GM18909 (cell line): ENCODE measurements around the gene CROT.

Experiments
- ATAC-seq: cut with Tn5 transposase; IDR thresholded peaks from one replicate; pipeline ENCODE4 v1.9.1; 2021; ENCODE audit warnings: mild to moderate bottlenecking; ENCODE audit not compliant: unreplicated experiment, poor library complexity

The CROT gene

DNA sequence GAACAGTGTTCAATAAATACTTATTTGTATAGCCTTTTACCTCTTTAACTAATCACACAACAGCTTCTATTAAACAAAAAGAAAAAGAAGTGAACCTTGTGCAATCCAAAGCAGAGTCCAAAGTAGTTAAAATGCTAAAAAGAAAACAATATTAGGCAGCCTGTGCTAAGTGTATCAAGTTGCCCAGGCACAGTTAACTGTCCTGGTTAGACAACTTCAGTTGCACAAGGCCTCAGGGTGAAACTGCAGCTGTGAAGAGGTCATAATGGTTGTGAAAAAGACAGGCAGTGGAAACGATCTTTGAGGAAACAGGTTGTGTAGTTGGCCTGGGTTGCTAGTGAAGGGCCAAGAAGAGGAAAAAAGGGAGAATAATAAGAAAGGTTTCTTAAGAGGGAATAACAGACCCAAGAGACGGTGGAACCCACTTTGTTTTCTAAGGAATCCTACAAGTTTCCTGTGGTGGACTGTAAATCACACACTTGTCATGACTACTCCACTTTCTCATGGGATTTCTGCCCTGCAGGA, 6.0 kb upstream of the CROT start:
- no peak for ATAC-seq

DNA sequence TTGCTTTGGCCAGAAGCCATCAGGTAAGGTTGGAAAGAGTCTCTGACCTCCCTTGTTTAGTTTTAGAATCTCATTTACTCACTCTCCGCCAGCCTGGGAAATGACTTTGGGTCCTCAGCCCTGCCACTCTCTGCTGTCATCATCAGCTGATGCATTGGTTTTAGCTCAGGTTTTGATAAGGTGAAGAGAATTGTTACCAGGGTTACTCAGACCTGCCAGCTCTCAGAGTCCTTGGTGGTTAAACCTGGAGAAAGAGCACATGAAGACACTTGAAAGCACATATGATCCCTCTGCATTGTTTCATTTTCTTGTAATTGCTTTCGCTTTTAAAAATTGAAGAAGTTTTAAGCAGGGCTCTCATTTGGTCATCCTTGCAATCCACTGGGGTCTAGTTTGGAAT, 4.0 kb upstream of the CROT start:
- no peak for ATAC-seq

DNA sequence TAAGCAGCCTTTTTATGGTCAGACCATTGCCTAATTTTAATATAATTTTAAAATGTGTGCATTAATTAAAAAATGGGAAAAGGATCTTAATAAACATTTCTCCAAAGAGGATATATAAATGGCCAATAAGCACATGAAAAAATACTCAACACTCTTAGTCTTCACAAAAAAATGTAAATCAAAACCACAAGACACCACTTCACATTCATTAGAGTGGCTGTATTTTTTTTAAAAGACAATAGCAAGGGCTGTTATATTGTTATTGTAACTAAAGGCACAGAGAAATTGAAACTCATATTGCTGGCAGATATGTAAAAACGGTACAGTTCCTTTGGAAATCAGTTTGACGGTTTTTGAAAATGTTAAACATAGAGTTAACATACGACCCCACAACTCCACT, 3.2 kb upstream of the CROT start:
- no peak for ATAC-seq

DNA sequence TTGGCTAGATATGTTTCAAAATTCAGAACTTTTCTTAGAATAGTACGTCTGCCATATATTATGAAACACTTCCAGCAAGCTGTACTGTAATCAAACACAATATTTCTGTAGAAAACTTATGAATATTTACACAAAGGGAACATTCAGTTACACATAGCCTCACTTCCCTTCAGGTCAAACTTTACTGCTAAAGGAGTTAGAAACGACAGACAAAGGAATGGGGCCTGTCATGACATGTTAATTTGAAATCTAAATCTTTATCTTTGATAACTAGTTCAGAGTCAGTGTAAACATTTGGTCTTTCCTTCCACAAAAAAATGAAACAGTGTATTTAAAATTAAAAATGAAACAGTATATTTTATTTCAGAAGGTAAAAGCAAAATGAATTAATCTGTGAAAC, 1.0 kb upstream of the CROT start:
- no peak for ATAC-seq

DNA sequence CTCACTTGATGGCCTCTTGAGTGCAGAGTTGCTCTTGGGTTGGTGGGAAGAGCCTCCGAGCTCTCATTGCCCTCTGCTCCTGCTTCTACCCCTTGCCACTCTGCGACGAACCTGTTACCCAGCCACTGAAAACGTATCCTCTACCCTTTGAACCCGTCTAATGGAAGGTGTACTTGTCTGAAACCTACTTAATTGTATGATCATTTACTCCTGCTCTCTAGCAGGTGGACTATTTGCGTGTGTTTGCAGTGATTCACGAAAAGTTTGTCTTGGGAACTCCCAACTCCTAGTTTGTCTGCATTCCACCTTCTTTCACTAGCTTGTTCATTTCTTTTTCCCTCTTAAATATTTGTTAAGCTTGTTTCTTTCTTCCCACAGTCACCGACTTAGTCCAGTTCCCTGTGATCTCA, 503 bp downstream of the CROT start:
- peak; percentile 2 for ATAC-seq

DNA sequence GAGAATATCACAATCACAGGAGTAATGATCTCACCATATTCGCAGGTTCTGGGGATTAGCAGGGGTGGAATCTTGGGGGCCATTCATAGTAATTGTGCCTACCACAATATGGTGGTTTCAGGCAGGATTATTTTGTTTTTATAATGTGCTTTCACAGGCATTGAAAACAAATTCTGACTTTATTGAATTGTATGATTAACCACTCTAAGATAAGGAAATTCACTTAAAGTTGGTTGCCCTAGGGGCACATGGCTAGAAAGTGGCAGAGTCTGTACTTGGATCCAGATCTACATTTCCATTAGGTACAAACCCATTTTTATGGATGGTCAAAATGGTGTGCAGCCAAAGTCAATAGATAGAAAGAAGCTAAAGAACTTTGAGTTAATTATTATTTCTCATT, 1.7 kb downstream of the CROT start:
- no peak for ATAC-seq

DNA sequence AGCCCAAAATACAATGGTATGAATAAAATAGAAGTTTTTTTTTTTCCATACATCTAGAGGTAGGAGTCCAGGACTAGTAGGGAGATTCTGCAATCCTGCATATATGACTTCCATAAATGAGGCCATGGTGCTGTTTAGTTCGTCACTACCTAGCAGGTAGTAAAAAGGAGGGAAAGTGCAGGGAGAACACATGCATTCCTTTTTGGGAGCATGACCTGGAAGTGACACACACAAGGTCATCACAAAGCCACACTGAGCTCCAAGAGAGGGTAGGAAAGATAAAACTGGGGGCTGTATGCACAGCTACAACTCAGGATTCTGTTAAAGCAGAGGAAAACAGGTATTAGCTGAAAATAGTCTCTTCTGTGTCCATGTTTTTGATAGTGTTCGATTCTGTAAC, 2.2 kb downstream of the CROT start:
- ATAC-seq, result no peak

DNA sequence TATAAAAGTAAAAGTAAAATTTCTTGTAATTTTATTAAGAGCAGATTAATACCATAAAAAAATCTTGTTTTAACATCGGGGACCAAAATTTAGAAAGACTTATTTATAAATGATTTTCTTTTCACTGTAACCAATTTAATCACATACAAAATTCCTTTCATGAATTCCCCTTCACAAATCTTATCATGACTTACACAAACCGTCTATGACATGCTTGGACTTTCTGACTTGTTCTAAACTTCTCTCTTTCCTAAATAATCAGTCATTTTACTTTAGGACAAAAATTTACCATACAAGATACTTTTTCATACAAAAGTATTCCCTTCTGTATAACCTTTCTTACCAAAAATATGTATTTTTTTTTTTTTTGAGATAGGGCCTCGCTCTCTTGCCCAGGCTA, 9.3 kb downstream of the CROT start:
- ATAC-seq, result no peak

DNA sequence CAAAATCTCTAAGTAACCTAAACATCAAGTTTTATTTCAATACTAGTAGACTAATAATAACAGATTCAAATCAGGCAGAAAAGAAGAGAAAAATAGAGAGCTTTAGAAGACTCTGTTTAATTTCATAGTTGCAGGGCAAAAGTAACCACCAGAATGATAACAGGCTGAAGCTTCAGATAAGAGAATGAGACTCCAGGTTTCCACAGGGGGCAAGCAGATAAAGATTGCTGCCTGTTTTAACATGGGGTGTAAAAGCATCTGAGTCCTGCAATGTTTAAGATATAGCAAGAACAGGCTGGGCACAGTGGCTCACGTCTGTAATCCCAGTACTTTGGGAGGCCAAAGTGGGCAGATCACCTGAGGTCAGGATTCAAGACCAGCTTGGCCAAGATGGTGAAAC, 11.0 kb downstream of the CROT start:
- no peak for ATAC-seq

DNA sequence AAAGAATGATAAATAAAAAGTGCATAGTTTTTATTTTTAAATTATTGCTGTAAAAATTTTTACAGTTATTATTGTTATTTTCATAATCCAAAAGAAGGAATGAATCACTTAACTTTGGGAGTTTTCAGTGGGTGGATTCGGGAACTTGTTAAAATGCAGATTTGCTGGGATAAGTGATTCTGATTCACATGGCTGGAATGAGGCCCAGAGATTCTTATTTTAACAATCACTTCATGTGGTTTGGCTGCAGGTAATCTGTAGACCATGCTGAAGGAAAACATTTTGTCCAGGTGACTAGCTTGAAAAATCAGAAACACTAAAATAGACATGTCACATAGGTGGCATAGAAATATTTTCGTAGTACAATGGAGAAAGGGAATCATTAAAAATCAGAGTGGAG, 13.9 kb downstream of the CROT start:
- no peak for ATAC-seq

DNA sequence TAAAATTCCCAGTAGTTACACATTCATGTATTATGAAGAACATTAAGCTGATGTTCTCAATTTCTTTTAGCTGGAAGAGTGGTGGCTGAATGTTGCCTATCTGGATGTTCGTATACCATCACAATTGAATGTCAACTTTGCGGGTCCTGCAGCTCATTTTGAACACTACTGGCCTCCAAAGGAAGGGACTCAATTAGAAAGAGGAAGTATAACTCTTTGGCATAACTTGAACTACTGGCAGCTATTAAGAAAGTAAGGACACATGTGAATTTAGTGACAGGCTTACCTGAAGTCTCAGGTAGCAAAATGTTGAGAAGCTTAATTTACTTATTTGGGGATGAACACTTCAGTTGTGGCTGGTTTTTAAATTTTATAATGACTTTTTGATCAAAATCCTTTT, 15.9 kb downstream of the CROT start:
- no peak for ATAC-seq

DNA sequence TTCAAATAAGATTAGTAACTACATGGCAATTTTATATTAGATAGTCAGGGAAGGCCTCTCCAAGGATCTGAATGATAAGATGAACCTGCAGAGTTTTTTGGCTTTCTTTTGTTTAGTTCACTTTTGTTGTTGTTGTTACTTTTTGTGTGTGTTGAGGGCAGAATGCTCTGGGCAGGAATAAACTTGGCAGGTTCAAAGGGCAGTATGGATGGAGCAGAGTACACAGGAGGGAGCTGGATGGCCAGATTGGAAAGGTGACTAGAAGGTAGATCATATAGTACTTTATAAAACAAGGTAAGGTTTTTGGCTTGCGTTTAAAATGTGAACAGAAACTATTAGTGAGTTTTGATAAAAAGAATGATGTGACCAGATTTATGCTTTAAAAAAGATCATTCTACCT, 17.9 kb downstream of the CROT start:
- ATAC-seq, result no peak

DNA sequence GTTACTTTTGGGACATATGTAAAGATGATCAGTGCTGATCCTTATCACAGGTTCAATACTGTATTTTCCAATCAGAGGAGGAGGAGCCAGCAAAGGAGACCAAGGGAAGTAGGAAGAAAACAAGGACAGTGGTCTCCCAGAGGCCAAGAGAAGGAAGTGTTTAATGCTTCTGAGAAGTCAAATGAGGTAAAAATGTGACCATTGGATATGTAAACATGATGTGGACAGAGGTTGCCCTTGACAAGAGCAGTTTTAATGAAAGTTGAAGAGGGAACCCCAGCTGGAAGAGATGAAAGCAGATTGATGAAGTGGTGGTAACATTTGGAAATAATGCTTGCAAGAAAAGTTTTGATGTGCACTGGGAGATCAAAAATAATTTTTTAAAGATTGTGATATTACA, 18.8 kb downstream of the CROT start:
- no peak for ATAC-seq

DNA sequence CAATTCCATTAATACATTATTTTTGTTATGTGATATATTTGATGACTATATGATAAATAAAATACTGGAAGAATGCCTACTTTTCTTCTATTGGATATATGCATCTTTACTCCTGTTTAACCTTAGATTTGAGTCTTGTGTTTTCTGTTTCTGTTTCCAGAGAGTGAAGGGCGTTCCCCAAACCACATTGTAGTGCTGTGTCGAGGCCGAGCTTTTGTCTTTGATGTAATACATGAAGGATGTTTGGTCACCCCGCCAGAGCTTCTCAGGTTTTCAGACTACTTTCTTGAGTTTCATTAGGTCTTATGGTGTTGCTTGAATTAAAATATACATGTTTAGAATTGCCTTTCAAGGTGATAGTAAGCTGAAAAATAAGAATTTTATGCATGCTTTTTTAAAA, 23.8 kb downstream of the CROT start:
- no peak for ATAC-seq

DNA sequence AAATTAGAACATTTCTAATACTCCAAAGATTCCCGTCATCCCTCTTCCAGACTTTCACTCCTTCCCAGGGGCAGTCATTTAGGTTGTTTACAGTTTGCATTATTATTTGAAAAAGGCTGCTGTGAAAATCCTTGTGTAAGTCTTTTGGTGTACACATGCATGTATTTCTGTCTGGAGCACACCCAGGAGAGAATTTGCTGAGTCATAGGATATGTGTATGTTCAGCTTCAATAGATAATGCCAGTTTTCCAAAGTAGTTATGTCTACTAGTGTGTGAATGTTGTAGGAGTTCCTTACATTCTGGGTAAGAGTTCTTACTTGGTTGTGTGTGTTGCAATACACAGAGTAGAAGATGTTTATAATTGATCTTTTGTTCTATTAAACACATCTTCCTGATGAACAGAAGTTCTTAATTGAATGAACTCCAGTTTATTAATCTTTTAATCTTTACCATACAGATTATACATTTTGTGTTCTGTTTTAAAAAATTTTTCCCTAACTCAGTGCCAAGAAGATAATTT, 25.3 kb downstream of the CROT start:
- ATAC-seq, result no peak

DNA sequence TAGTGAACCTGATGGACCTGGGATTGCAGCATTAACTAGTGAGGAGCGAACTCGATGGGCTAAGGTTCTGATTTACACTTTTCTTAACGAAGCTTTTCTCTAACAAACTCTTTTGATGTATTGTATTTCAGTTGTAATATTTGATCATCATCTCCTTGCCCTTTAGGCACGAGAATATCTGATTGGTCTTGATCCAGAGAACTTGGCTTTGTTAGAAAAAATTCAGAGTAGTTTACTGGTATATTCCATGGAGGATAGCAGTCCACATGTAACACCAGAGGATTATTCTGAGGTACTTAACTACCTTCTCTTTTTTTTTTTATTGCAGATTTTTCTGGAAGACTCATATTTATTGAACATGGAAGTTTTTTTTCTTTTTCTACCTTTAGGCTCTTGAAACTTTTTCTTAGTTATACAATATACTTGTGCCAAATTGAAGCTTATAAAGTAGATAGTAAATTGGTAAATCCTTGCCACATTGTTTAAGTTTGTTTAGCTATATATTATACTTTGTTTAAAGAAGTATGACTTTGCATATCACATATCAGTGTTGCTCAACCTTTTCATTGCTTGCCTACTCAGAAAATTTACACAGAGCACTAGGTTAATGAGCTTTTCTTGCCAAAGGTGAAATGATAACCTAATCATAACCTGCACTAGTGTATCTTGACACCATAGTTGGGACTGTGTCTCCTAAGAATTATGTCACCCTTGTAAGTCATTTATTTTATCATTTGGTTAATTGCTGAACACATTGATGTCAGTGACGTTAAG, 30.4 kb downstream of the CROT start:
- ATAC-seq, result no peak

DNA sequence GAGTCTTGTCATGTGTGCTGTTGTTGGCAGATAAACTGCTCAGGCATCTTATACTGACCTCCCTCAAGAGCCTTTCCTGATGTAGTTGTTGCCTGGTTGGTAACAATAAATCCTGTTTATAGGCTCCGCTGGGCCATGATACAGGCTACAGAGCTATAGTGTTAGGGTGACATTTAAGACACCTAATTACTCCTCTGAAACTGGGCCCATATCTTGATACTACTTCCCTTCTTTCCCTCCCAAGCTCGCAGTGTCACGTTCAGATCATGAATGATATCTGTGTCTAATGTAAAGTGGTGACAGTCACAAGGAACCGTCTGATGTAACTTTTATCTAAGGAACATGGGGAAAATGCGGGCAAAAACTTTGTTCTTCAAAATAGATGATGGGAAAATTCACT, 35.4 kb downstream of the CROT start:
- ATAC-seq, result no peak

DNA sequence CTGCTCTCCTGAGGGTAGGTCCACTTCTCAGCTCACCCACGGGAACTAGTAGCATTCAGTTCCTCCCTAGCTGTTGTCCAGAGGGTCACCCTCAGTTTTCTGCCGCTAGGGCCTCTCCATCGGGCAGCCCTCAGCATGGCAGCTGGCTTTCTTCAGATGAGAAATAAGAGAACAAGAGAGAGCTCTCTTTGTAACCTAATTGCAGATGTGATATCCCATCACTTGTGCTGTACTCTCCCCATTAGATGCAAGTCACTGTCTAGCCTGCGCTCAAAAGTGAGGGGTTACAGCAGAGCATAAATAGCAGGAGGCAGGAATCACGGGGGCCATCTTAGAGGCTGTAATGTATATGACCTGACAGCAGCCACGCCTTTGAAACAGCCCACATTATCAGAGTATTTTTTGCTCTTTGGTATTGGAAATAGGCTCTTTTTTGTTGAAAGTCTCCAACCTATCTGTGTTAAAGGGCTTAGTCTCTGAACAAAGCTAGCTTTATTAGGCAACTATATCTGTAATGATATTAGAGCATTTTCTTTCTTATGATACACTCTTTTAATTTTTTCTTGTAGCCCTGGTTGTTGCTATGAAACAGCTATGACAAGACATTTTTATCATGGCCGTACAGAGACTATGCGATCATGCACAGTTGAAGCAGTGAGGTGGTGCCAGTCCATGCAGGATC, 45.7 kb downstream of the CROT start:
- ATAC-seq, result no peak

DNA sequence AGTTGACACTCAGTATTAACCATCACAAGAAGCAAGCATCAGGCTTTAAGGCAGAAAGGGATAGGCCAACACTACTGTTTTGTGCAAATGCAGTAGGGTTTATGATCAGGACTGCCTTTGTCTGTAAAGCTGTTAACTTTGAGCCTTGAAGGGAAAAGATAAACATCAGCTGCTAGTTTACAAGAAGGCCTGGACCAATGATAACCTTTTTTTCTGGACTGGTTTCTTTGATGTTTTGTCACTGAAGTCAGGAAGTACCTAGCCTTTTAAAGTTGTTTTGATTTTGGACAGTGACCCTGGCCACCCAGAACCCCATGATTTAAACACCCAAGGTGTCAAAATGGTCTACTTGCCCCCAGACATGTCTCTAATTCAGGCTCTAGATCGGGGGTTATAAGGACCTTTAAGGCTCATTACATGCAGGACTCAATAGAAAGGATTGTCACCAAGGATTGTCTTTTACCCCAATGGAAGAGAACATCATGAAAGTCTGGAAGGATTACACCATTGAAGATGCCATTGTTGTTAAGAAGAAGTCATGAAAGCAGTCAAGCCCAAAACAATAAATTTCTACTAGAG, 50.1 kb downstream of the CROT start:
- no peak for ATAC-seq

DNA sequence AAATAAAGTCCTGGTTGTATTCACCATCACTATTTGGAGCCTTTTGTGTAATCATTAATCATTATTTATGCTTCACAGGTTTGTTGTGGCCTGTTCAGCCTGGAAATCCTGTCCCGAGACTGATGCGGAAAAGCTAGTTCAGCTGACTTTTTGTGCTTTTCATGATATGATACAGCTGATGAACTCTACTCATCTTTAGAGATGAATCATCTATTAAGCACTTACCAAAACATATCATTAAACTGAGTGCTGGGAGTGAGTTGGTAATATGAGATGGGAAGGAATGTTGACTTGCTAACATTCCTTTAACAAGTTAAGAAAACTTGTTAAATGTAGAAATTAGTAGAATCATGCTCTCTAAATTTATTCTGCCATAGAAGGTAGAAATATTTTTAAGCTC, 53.0 kb downstream of the CROT start:
- no peak for ATAC-seq

DNA sequence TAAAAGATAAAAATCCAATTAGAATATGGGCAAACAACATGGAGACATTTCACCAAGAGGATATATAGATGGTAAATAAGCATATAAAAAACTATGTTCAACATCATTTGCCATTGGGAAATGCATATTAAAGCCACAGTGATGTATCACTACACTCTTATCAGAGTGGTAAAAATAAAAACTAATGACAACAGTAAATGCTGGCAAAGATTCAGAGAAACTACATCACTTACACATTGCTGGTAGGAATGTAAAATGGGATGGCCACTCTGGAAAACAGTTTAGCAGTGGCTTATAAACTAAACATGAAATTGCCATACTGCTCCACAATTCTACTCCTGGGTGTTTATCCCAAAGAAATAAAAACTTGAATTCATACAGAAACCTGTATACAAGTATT, 59.2 kb downstream of the CROT start:
- no peak for ATAC-seq
